Smooth muscle cell (in vitro differentiated cells): ENCODE data around the gene PLCG1. TPM values are rescaled to one million over a fixed set of nuclear protein-coding genes. Genes with fewer than 3 reads are reported as not detected.

Source experiments
- DNase-seq: peaks from one replicate; lab custom pipeline; 2025; ENCODE audit not compliant: unreplicated experiment; lab: John Stamatoyannopoulos, UW
- H2AFZ ChIP-seq: fragments of 200-600 bp; sonication (generic); 2 replicates; pipeline ENCODE4 v1.6.0; 2016; ENCODE audit warnings: antibody characterized with exemption, low read depth, mild to moderate bottlenecking
- H3F3A ChIP-seq: fragments of 200-600 bp; sonication (generic); 2 replicates; pipeline ENCODE4 v1.6.0; 2017; ENCODE audit warnings: antibody characterized with exemption, low read depth
- H3K27ac ChIP-seq: fragments of 200-600 bp; sonication (generic); 2 replicates; pipeline ENCODE4 v1.5.1; 2016; ENCODE audit warnings: low read depth, mild to moderate bottlenecking
- H3K27me3 ChIP-seq: fragments of 200-600 bp; sonication (generic); 2 replicates; pipeline ENCODE4 v1.6.1; 2016; ENCODE audit warnings: low read depth, mild to moderate bottlenecking
- H3K36me3 ChIP-seq: fragments of 200-600 bp; sonication (generic); 2 replicates; pipeline ENCODE4 v1.5.1; 2016; ENCODE audit warnings: low read depth
- H3K4me1 ChIP-seq: fragments of 200-600 bp; sonication (generic); 2 replicates; pipeline ENCODE4 v1.5.1; 2016; ENCODE audit warnings: low read depth
- H3K4me2 ChIP-seq: fragments of 200-600 bp; sonication (generic); 2 replicates; pipeline ENCODE4 v1.6.0; 2016; ENCODE audit warnings: mild to moderate bottlenecking
- H3K4me3 ChIP-seq: fragments of 200-600 bp; sonication (generic); 2 replicates; pipeline ENCODE4 v1.5.1; 2016; ENCODE audit warnings: mild to moderate bottlenecking
- H3K79me2 ChIP-seq: fragments of 200-600 bp; sonication (generic); 2 replicates; pipeline ENCODE4 v1.6.0; 2016; ENCODE audit warnings: low read depth, mild to moderate bottlenecking
- H3K9ac ChIP-seq: fragments of 200-600 bp; sonication (generic); 2 replicates; pipeline ENCODE4 v1.6.0; 2016; ENCODE audit warnings: low read depth
- H3K9me3 ChIP-seq: fragments of 200-600 bp; sonication (generic); replicated peaks from 2 replicates; pipeline ENCODE4 v1.5.1; 2016; ENCODE audit warnings: low read depth
- H4K20me1 ChIP-seq: fragments of 200-600 bp; sonication (generic); 2 replicates; pipeline ENCODE4 v1.6.0; 2016; ENCODE audit warnings: low read depth
- WGBS: methylation state at CpG from one replicate; pipeline ENCODE4 v1.1.7; 2016; ENCODE audit warnings: low lambda C conversion rate; 5-methylcytosine and 5-hydroxymethylcytosine counted together
- polyA plus RNA-seq: library from polyadenylated mRNA; unstranded; fragments of >200 nt; fragmentation: Nextera tagmentation; extraction: Ambion mirVana; gene quantifications from 2 replicates; pipeline ENCODE4 v1.2.1, GENCODE V29; 2016
- total RNA-seq: library from RNA; depleted of rRNA; stranded (reverse); fragments of >200 nt; gene quantifications from 2 replicates; pipeline ENCODE4 v1.2.3, GENCODE V29; 2014
- TF ChIP-seq, protein P1 (sequence below): fragments of 200-600 bp; sonication (generic); IDR thresholded peaks from 2 replicates; pipeline ENCODE4 v1.5.1; 2017; ENCODE audit warnings: borderline replicate concordance, mild to moderate bottlenecking, antibody characterized with exemption; ENCODE audit not compliant: insufficient read depth, poor library complexity, severe bottlenecking

PLCG1 gene
- total and polyA plus RNA-seq, 2 experiments from 2014 or later: 36.9 to 45.2 TPM

DNA sequence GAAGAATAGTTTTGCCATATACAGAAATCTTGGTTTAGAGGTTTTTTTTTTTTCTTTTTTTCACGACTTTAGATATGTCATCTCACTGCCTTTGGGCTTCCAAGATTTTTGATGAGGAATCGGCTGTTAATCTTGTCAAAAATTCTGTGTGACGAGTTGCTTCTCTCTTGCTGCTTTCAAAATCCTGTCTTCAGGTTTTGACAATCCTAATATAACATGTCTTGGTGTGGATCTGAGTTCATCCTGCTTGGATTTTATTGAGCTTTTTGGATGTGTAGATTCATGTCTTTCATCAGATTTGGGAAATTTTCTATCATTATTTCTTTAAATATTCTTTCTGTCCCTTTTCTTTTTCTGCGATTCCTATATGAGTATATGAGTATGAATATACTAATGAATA, 61.1 kb downstream of the PLCG1 start:
- H3K36me3 ChIP-seq: peaks cover 7% of the 10 kb centered on the region
- H3K27me3 ChIP-seq: no peaks in the 10 kb centered on the region
- no peaks in the 10 kb centered on the region for H3K4me1 ChIP-seq
- no peak overlapping the region for H2AFZ ChIP-seq
- no peaks in the 10 kb centered on the region for H3F3A ChIP-seq
- H4K20me1 ChIP-seq: no peaks in the 10 kb centered on the region
- TF ChIP-seq, protein P1, sequence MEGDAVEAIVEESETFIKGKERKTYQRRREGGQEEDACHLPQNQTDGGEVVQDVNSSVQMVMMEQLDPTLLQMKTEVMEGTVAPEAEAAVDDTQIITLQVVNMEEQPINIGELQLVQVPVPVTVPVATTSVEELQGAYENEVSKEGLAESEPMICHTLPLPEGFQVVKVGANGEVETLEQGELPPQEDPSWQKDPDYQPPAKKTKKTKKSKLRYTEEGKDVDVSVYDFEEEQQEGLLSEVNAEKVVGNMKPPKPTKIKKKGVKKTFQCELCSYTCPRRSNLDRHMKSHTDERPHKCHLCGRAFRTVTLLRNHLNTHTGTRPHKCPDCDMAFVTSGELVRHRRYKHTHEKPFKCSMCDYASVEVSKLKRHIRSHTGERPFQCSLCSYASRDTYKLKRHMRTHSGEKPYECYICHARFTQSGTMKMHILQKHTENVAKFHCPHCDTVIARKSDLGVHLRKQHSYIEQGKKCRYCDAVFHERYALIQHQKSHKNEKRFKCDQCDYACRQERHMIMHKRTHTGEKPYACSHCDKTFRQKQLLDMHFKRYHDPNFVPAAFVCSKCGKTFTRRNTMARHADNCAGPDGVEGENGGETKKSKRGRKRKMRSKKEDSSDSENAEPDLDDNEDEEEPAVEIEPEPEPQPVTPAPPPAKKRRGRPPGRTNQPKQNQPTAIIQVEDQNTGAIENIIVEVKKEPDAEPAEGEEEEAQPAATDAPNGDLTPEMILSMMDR: no peak
- H3K4me3 ChIP-seq: no peak overlapping the region
- WGBS: 95% methylated on average over 4 of the region's 4 CpGs
- H3K79me2 ChIP-seq: no peaks in the 10 kb centered on the region
- H3K9ac ChIP-seq: no peak overlapping the region
- no peak for DNase-seq
- no peak overlapping the region for H3K27ac ChIP-seq
- H3K4me2 ChIP-seq: no peak overlapping the region
- peaks cover 7% of the 10 kb centered on the region for H3K9me3 ChIP-seq

DNA sequence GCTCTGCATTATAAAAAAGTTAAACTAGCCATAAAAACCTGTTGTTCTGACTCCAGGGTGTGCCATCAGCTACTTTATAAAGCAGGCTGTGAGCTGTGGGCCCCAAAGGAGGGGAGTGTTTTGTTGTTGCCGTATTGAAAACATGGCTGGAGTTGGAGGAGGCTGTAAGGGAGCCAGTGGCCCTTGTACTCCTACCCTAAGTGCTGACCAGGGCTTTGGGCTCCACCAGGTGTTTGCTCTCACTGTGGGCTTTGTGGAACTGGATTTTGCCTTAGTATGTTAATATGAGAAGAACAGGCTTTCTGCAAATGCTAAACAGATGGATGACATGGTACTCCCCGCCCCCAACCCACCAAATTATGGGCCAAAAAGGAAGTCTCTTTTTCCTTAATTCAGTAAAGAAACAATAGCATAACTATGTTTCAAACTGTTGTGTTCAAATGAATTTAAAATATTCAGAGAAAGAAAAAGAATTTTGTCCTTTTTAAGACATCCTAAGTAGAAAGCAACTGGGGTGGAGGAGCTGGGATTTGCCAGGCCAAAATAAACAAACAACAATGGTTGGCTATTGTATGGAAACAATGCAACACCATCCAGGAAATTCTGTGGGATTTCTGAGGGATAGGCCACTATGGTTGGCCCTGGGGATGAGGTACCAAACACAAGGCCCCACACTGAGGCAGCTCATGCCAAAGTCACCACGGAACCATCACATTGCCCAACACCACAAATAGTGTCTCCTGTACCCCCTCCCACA, 63.3 kb downstream of the PLCG1 start:
- no peaks in the 10 kb centered on the region for H3K4me1 ChIP-seq
- whole genome bisulfite sequencing: 96% methylated on average over 3 of the region's 3 CpGs
- peaks cover 7% of the 10 kb centered on the region for H3K9me3 ChIP-seq
- H3F3A ChIP-seq: no peaks in the 10 kb centered on the region
- H2AFZ ChIP-seq: no peak overlapping the region
- H3K4me3 ChIP-seq: no peak overlapping the region
- TF ChIP-seq, protein P1: no peak
- no peaks in the 10 kb centered on the region for H3K27me3 ChIP-seq
- H3K27ac ChIP-seq: no peak overlapping the region
- H3K79me2 ChIP-seq: no peaks in the 10 kb centered on the region
- no peak overlapping the region for H3K9ac ChIP-seq
- H4K20me1 ChIP-seq: no peaks in the 10 kb centered on the region
- H3K36me3 ChIP-seq: peaks cover 7% of the 10 kb centered on the region
- no peak overlapping the region for H3K4me2 ChIP-seq
- DNase-seq: no peak

DNA sequence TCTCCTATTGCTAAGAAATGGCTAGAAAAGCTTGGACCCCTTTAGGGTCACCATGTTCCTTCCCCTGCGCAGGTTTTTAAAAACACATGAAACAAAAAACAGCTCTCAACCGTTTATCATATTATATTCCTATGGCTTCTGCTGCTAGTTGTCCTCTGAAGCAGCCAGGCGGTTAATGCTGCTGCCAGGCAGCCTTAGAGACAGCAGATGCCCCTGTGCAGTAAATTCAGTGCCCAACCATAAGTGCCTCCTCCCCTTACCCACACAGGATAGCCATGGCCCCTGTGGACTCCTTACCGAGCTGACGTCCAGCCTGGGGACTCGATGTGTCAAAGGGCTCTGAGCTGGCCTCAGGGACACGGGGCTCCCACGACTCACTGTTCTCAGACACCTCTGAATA, 64.4 kb downstream of the PLCG1 start:
- H3K36me3 ChIP-seq: peaks cover 7% of the 10 kb centered on the region
- H3K4me3 ChIP-seq: no peak overlapping the region
- no peaks in the 10 kb centered on the region for H3K4me1 ChIP-seq
- DNase-seq: no peak
- H3K27me3 ChIP-seq: no peaks in the 10 kb centered on the region
- H3K9me3 ChIP-seq: peaks cover 7% of the 10 kb centered on the region
- H3K9ac ChIP-seq: no peak overlapping the region
- no peaks in the 10 kb centered on the region for H4K20me1 ChIP-seq
- TF ChIP-seq, protein P1: no peak
- 95% methylated on average over 8 of the region's 8 CpGs for WGBS
- no peaks in the 10 kb centered on the region for H3F3A ChIP-seq
- no peaks in the 10 kb centered on the region for H3K79me2 ChIP-seq
- H3K27ac ChIP-seq: no peak overlapping the region
- no peak overlapping the region for H3K4me2 ChIP-seq
- no peak overlapping the region for H2AFZ ChIP-seq

DNA sequence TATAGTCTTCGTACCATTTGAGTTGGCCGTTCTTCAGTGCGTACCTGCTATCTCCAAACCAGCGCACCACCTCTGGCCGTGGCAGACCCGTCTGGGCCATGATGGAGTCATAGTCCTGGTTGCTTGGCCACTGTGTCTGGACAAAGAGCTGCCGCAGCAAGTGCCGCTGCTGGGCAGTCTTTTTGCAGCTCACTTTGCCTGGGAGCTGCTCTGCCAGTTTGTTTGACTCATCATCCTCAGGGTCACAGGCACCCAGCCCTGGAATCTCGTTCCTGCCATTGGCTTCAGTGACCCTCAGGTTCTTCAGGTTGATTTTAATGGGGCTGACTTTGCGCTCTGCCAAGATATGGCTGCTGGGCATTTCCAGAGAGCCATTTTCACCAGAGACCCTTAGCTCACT, 65.1 kb downstream of the PLCG1 start:
- Histone ChIP-seq H2AFZ (no peak overlapping the region), H3K9me3 (peaks cover 7% of the 10 kb centered on the region), H3K4me2 (no peak overlapping the region), H3K4me1 (no peaks in the 10 kb centered on the region), H3K9ac (no peak overlapping the region), H3K79me2 (no peaks in the 10 kb centered on the region), H3K27ac (no peak overlapping the region), H3K36me3 (peaks cover 7% of the 10 kb centered on the region), H3F3A (no peaks in the 10 kb centered on the region), H4K20me1 (no peaks in the 10 kb centered on the region), H3K4me3 (no peak overlapping the region), H3K27me3 (no peaks in the 10 kb centered on the region)
- WGBS: 97% methylated on average over 10 of the region's 10 CpGs
- TF ChIP-seq, protein P1: no peak
- no peak for DNase-seq
